Superior temporal gyrus (tissue), 1 donor: ENCODE results near the gene ENO2.

Experiments used
- DNase-seq: peaks from one replicate; pipeline ENCODE4 v3.0.0-alpha.2; 2016; ENCODE audit errors: extremely low spot score

ENO2 gene

GRCh38 chr12:6932766-6933165 lies 18.4 kb downstream of the ENO2 start:
- no peak for DNase-seq

DNA sequence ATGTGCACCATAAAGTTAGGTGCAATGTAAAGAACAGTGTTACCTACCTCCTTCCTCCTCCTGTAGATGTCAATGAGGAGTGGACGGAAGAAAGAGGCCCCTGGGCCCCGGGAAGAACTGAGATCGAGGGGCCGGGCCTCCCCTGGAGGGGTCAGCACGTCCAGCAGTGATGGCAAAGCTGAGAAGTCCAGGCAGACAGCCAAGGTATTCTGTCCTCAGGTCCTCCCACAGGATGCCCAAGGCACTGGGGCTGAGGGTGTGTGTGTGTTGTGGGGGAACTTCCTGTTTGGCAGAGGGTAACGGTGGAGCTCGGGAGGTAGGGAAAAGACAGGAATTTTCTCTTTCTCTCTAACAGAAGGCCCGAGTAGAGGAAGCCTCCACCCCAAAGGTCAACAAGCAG lies 19.7 kb downstream of the ENO2 start:
- DNase-seq = no peak

- no peak for DNase-seq
Observed at GRCh38 chr12:6935371-6936193, 21.2 kb downstream of the ENO2 start.

- no peak for DNase-seq
Observed at GRCh38 chr12:6936194-6936635, 21.8 kb downstream of the ENO2 start.

DNA sequence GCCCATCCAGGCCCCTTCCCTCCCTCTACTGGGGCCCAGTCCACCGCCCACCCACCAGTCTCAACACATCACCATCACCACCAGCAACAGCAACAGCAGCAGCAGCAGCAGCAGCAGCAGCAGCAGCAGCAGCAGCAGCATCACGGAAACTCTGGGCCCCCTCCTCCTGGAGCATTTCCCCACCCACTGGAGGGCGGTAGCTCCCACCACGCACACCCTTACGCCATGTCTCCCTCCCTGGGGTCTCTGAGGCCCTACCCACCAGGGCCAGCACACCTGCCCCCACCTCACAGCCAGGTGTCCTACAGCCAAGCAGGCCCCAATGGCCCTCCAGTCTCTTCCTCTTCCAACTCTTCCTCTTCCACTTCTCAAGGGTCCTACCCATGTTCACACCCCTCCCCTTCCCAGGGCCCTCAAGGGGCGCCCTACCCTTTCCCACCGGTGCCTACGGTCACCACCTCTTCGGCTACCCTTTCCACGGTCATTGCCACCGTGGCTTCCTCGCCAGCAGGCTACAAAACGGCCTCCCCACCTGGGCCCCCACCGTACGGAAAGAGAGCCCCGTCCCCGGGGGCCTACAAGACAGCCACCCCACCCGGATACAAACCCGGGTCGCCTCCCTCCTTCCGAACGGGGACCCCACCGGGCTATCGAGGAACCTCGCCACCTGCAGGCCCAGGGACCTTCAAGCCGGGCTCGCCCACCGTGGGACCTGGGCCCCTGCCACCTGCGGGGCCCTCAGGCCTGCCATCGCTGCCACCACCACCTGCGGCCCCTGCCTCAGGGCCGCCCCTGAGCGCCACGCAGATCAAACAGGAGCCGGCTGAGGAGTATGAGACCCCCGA lies 22.5 kb downstream of the ENO2 start:
- no peak for DNase-seq

- peak; percentile 97 for DNase-seq
Observed at GRCh38 chr12:6937481-6938352, 23.3 kb downstream of the ENO2 start.

DNA sequence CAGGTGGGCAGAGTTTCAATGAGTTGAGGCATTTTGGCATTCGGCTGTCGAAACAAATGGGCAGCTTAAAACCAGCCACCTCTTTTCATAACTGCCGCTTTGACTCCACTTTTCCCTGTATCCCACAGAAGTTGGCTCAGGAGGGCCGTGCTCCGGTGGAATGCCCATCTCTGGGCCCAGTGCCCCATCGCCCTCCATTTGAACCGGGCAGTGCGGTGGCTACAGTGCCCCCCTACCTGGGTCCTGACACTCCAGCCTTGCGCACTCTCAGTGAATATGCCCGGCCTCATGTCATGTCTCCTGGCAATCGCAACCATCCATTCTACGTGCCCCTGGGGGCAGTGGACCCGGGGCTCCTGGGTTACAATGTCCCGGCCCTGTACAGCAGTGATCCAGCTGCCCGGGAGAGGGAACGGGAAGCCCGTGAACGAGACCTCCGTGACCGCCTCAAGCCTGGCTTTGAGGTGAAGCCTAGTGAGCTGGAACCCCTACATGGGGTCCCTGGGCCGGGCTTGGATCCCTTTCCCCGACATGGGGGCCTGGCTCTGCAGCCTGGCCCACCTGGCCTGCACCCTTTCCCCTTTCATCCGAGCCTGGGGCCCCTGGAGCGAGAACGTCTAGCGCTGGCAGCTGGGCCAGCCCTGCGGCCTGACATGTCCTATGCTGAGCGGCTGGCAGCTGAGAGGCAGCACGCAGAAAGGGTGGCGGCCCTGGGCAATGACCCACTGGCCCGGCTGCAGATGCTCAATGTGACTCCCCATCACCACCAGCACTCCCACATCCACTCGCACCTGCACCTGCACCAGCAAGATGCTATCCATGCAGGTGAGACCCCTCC lies 24.2 kb downstream of the ENO2 start:
- no peak for DNase-seq

- no peak for DNase-seq
Observed at GRCh38 chr12:6939191-6939540, 24.8 kb downstream of the ENO2 start.

DNA sequence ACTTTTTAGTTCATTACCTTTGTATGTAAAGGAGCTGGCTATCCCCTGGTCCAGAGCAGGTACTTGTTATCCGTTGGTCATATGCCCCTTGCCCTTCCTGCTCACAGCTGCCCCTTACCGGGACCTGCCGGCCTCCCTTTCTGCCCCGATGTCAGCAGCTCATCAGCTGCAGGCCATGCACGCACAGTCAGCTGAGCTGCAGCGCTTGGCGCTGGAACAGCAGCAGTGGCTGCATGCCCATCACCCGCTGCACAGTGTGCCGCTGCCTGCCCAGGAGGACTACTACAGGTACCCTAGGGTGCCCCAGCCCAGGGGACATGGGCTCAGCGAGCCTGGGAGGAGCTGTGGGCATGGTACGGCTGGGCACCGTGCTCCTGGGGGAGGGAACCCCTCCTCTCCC lies 26.9 kb downstream of the ENO2 start:
- no peak for DNase-seq

DNA sequence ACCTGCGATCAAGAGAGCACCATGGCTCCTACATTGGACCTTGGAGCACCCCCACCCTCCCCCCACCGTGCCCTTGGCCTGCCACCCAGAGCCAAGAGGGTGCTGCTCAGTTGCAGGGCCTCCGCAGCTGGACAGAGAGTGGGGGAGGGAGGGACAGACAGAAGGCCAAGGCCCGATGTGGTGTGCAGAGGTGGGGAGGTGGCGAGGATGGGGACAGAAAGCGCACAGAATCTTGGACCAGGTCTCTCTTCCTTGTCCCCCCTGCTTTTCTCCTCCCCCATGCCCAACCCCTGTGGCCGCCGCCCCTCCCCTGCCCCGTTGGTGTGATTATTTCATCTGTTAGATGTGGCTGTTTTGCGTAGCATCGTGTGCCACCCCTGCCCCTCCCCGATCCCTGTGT lies 27.4 kb downstream of the ENO2 start:
- DNase-seq = no peak

- no peak for DNase-seq
Observed at GRCh38 chr12:6942331-6942665, 27.9 kb downstream of the ENO2 start.

GRCh38 chr12:6943389-6943721 lies 29.0 kb downstream of the ENO2 start:
- peak; percentile 98 for DNase-seq

DNA sequence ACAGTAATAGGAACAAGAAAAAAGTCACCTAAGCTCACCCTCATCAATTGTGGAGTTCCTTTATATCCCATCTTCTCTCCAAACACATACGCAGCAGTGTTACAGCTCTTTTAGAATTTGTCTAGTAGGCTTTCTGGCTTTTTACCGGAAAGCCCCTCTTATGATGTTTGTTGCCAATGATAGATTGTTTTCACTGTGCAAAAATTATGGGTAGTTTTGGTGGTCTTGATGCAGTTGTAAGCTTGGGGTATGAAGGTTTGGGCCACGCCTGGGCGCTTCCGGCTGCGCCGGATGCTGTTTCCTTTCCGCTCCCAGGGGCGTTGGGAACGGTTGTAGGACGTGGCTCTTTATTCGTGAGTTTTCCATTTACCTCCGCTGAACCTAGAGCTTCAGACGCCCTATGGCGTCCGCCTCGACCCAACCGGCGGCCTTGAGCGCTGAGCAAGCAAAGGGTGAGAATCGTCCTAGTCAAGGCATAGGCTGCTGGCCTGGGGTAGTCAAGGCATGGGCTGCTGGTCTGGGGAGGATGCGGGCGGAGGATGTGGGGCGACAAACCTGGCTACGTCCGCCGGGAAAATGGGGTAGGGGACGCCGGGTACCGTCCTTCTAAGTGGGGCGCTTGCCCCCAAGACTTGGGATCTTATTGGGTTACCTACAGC lies 29.5 kb downstream of the ENO2 start, which contains the start of the genes C12orf57 and RNU7-1:
C12orf57 (plus strand) TSS at position 301 of the 659 bp plus-strand sequence; CDS start at position 401, 100 bp downstream.
RNU7-1 (plus strand) TSS at position 95 of the 659 bp plus-strand sequence.
- no peak for DNase-seq

GRCh38 chr12:6944381-6945186 lies 30.2 kb downstream of the ENO2 start:
- DNase-seq = peak; percentile 96

- no peak for DNase-seq
Observed at GRCh38 chr12:6945613-6946012, 31.2 kb downstream of the ENO2 start.

GRCh38 chr12:6946033-6946919 lies 31.9 kb downstream of the ENO2 start:
- no peak for DNase-seq

GRCh38 chr12:6946920-6947374 lies 32.6 kb downstream of the ENO2 start:
- DNase-seq = no peak

- DNase-seq = no peak
Observed at GRCh38 chr12:6947615-6948014, 33.2 kb downstream of the ENO2 start.
